Epithelial cell of proximal tubule (primary cell): Measurements from ENCODE around the gene PAOX. TPM values are rescaled to one million over a fixed set of nuclear protein-coding genes. Genes with fewer than 3 reads are reported as not detected.

Experiments
- DNase-seq: peaks from one replicate; pipeline ENCODE4 v3.0.0-alpha.2; 2011; ENCODE audit warnings: low read depth
- H3K4me3 ChIP-seq: 2 replicates; pipeline ENCODE4 v1.5.1; 2011; ENCODE audit warnings: low read depth, mild to moderate bottlenecking, low read length
- total RNA-seq: library from RNA; depleted of rRNA; stranded (reverse); fragments of >200 nt; gene quantifications from 2 replicates; pipeline ENCODE4 v1.2.3, GENCODE V29; 2015
- TF ChIP-seq, protein P1 (sequence below): conservative IDR thresholded peaks from 2 replicates; pipeline ENCODE4 v1.5.1; 2012; ENCODE audit warnings: low read depth, mild to moderate bottlenecking, low read length

Gene PAOX
- total RNA-seq, 1 donor from 2014 or later, result 3.6 TPM

DNA sequence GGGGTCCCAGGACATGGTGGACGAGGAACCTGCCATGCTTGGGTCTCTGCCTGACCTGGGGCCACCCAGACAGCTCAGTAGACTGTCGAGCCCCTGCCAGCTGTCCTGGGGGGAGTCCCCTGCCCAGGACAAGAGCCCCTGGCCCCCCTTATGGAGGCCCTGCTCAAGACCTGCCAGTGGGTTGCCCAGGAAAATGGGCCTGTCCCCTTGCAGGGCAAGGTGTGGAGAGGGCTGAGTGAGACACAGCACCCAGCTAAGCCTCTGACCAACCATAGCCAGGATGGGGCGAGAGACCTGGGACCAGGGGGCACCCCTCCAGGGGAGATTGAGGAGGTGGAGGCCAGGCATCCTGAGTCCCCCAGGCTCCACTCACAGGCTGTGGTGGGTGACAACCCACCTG is 23.1 kb upstream of the PAOX start:
- TF ChIP-seq, protein P1, sequence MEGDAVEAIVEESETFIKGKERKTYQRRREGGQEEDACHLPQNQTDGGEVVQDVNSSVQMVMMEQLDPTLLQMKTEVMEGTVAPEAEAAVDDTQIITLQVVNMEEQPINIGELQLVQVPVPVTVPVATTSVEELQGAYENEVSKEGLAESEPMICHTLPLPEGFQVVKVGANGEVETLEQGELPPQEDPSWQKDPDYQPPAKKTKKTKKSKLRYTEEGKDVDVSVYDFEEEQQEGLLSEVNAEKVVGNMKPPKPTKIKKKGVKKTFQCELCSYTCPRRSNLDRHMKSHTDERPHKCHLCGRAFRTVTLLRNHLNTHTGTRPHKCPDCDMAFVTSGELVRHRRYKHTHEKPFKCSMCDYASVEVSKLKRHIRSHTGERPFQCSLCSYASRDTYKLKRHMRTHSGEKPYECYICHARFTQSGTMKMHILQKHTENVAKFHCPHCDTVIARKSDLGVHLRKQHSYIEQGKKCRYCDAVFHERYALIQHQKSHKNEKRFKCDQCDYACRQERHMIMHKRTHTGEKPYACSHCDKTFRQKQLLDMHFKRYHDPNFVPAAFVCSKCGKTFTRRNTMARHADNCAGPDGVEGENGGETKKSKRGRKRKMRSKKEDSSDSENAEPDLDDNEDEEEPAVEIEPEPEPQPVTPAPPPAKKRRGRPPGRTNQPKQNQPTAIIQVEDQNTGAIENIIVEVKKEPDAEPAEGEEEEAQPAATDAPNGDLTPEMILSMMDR, result no peak
- no peak overlapping the region for H3K4me3 ChIP-seq

DNA sequence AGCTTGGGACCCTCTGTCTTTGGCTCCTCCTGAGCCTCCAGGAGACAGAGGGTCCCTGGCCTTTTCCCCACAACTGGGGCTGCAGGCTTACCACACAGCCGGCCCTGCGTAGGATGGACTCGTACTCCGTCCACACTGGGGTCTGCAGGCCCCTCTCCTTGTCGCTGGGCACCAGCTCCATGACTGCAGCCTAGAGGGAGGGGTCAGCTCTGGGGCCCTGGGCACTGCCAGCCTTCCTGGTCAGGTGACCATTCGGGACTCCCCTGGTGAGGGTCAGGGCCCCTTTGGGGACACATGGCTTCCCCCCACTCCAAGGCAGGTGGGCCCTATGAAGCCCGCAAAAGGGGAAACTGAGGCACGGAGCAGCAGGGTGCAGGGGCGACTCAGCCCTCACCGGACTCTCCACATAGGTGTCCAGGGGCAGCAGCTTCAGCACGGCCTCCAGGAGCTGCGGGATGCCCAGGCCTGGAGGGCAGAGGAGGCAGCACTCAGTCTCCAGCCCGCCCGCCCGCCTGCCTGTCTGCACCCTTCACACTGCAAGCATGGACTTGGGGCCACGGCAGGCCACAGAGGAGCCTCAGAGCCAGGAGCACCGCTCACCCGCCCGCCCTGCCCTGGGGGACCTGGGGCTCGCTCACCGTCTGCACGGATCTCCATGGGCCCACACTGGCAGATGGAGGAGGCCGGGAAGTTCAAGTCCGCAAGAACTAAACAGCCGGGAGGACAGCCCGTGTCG is 22.3 kb upstream of the PAOX start:
- DNase-seq, result no peak
- TF ChIP-seq, protein P1, result no peak
- peak overlapping the region; percentile 68 for H3K4me3 ChIP-seq

More for the DNA sequence above, 23.1 kb upstream of the PAOX start:
- DNase-seq, result no peak

DNA sequence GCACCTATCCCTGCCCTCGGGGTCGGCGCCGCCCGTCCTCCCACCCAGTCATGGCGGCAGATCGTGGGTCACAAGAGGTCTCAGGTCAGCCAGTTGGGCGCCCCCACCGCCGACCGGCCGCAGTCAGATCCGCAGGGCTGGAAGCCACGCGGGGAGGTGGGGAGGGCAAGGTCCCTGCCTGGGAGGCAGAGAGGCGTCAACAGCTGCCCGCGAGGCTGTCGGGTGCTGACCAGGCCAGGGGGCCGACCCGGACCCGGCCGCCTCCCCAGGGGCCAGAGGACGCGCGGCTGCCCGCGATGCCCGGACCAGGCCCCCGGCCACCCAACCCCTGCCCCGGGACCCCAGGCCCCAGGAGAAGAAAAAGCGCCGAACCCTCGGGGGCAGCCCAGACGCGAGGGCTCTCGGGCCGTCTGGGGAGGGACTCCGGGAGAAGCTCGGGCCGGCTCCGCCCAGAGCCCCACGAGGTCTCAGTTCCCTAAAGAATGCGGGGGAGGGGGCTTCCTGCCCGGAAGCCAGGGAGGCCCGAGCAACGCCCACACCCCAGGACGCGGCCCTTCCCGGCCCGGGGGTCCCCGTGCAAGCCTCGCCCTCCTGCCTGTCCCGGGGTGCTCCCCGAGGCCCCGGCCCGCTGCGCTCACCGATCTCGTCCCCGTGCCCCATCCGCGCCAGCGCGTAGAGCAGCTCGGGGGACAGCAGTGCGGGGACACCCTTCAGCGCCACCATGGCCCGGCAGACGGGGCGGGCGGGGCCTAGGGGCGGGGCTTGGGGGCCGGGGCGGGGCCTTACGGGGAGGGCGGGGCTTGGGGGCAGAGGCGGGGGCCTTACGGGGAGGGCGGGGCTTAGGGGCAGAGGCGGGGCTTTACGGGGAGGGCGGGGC is 21.5 kb upstream of the PAOX start, which contains the start of gene FUOM:
FUOM (minus strand) TSS at position 735 of the 877 bp plus-strand sequence; CDS start at position 723, 12 bp downstream.
- no peak for DNase-seq
- TF ChIP-seq, protein P1, result no peak
- H3K4me3 ChIP-seq, result peak within 1 kb of the TSS; percentile 68

DNA sequence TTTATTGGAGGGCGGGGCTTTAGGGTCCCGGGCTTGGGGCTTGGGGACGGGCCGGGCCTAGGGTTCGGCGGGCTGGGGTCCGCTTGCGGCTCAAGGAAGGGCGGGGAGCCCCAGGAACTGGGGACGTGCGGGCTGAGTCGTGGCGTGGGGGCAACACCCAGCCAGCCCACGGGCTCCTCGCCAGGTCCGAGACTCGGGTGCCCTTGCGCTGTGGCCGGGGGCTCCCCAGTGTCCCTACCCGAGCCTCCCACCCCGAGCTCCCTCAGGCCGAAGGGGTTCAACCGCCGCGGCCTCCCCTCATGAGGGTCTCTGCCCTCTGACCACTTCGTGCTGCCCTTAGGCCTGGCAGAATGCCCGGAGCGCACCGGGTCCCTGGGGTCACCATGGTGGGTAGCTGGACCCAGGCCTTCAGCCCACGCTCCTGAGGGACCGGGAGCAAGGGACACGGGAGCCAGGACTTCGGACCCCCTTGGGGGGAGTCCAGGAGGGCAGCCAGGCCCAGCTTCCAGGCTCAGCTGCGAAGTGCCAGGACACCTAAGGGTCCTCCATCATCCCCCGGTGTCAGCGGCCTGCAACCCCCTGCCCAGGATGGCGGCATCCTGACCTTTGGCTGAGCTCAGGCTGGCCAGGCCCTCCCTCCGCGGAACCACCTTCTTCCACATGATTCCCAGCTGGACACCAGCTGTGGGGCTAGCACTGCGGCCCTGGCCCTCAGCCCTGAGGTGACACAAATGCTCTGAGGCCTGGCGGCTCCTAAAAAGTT is 20.7 kb upstream of the PAOX start:
- no peak for DNase-seq
- TF ChIP-seq, protein P1, result no peak
- no peak overlapping the region for H3K4me3 ChIP-seq

DNA sequence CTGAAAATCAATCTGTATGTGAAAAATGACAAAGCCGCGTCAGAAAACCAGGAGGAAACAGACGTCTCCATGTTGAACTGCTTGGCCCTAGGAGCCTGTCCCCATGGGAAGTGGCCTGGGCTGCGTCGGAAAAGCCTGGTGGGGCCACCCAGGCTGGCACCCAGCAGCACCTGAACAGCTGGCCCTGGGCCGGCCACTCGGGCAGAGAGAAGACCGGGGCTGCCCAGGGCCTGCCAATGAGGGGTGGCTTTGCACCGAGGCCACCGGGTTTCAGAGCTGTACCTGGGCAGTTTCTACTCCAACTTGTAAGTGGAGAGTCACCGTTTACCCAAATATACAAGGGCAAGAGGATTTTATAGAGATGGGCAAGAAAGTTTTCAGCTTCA is 20.1 kb upstream of the PAOX start:
- TF ChIP-seq, protein P1, result no peak
- no peak for DNase-seq
- no peak overlapping the region for H3K4me3 ChIP-seq

DNA sequence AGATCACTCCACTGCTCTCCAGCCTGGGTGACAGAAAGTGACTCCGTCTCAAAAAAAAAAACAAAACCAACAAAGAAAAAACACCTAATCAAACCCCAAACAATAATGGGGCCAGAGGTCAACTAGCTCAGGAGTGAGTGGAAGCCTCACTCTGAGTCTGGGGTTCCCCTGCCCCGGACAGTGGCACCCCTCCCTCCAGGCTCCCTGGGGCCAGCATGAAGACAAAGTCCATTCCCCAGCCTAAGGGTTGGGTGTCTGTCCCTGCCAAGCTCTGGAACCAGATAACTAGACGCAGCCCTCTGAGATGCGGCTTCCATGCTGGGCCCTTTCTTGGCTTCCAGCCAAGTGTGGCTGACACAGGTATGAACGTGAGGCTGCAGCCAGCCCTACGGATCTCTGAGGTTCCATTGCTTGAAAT is 19.5 kb upstream of the PAOX start:
- no peak for DNase-seq
- TF ChIP-seq, protein P1, result no peak
- no peak overlapping the region for H3K4me3 ChIP-seq
